Retinal pigment epithelial cell (primary cell): ENCODE results near the gene DYNLT1.
A peak's percentile ranks its signal among the peaks of the same experiment; 100 is the strongest.
"Not testable (repeated sequence)": the region's sequence is repeated elsewhere in the genome, so short reads cannot be mapped to it uniquely, and the experiment has no call there.

ENCODE experiments used
- DNase-seq: peaks from one replicate; pipeline ENCODE4 v3.0.0-alpha.2; 2010; ENCODE audit warnings: low read depth
- H3K4me3 ChIP-seq: 2 replicates; pipeline ENCODE4 v1.5.1; 2011; ENCODE audit warnings: mild to moderate bottlenecking, low read length, control low read depth, moderate library complexity
- CTCF ChIP-seq: conservative IDR thresholded peaks from 2 replicates; pipeline ENCODE4 v1.5.1; 2011; ENCODE audit warnings: low read depth, low read length, control low read depth, inconsistent platforms

DYNLT1 gene

GRCh38 chr6:158608221-158608620 lies 36.3 kb downstream of the DYNLT1 start:
- no peak for DNase-seq
- H3K4me3 ChIP-seq = no peak overlapping the region
- TF ChIP-seq CTCF = no peak

- DNase-seq = no peak
- no peak for TF ChIP-seq CTCF
- no peak overlapping the region for H3K4me3 ChIP-seq
Observed at GRCh38 chr6:158607411-158608170, 37.0 kb downstream of the DYNLT1 start.

GRCh38 chr6:158606935-158607334 lies 37.6 kb downstream of the DYNLT1 start:
- H3K4me3 ChIP-seq = no peak overlapping the region
- no peak for DNase-seq
- no peak for TF ChIP-seq CTCF

- not testable (repeated sequence) for DNase-seq, H3K4me3 ChIP-seq
Observed at GRCh38 chr6:158606011-158606410, 38.5 kb downstream of the DYNLT1 start.

GRCh38 chr6:158605266-158605878 lies 39.2 kb downstream of the DYNLT1 start:
- no peak overlapping the region for H3K4me3 ChIP-seq
- DNase-seq = peak; percentile 34
- TF ChIP-seq CTCF = peak; percentile 82

- DNase-seq = no peak
- no peak overlapping the region for H3K4me3 ChIP-seq
- no peak for TF ChIP-seq CTCF
Observed at GRCh38 chr6:158604048-158604406, 40.5 kb downstream of the DYNLT1 start.

GRCh38 chr6:158603261-158604047 lies 41.1 kb downstream of the DYNLT1 start:
- H3K4me3 ChIP-seq = no peak overlapping the region
- DNase-seq = no peak
- no peak for TF ChIP-seq CTCF
